Ovary (tissue), 9 donors: ENCODE measurements around the gene PCBP3. TPM values are rescaled to one million over a fixed set of nuclear protein-coding genes. Genes with fewer than 3 reads are reported as not detected.

Source experiments
- DNase-seq, 5 donors: peaks; one replicate each; pipeline ENCODE4 v3.0.0-alpha.2; 2019 to 2020
- H3K27ac ChIP-seq, 2 donors: fragments of 200-600 bp; one replicate each; pipeline versions ENCODE4 v1.5.1 to v1.8.0; 2019 to 2022
- H3K27me3 ChIP-seq: fragments of 200-600 bp; one replicate; pipeline ENCODE4 v1.8.0; 2022
- H3K36me3 ChIP-seq: fragments of 200-600 bp; sonication (generic); one replicate; pipeline ENCODE4 v1.5.1; 2019
- H3K4me1 ChIP-seq: one replicate; pipeline ENCODE4 v1.8.1; 2013; ENCODE audit warnings: mild to moderate bottlenecking, moderate library complexity; ENCODE audit not compliant: insufficient read depth
- H3K4me3 ChIP-seq: fragments of 200-600 bp; sonication (generic); one replicate; pipeline ENCODE4 v1.5.1; 2017
- H3K9me3 ChIP-seq, 2 donors: fragments of 200-600 bp in 1 of 2; sonication (generic) in 1 of 2; one replicate each; pipeline versions ENCODE4 v1.5.1 to v1.8.1; 2013 to 2019; ENCODE audit warnings: mild to moderate bottlenecking in 1 of 2, moderate library complexity in 1 of 2
- EP300 ChIP-seq: sonication (generic); formaldehyde crosslinking; IDR thresholded peaks from one replicate; pipeline ENCODE4 v1.6.1; 2017; ENCODE audit warnings: antibody characterized with exemption
- POLR2A ChIP-seq: fragments of 450-650 bp; IDR thresholded peaks from one replicate; pipeline ENCODE4 v1.6.1; 2017; ENCODE audit warnings: antibody characterized with exemption, mild to moderate bottlenecking, moderate library complexity
- WGBS, 3 donors: extraction: QIAGEN DNeasy Blood & Tissue Kit in 1 of 3; methylation state at CpG; one replicate each; pipeline versions ENCODE4 v1.1.5 to v1.1.7; 2013 to 2017; 5-methylcytosine and 5-hydroxymethylcytosine counted together
- intact Hi-C, 4 donors: fragments of 100-400 bp; cut with DNase I; formaldehyde crosslinking; loops; one replicate each; pipeline versions ENCODE4 v1.11.0 to v1.15.1; 2022 to 2023
- polyA plus RNA-seq, 2 donors: library from polyadenylated mRNA; stranded (reverse); fragments of 200-250 nt in 1 of 2; fragments of 350-450 nt in 1 of 2; fragmentation: Illumina TruSeq in 1 of 2; extraction: RNeasy Lipid Tissue Mini Kit (QIAGEN cat#74804) in 1 of 2; gene quantifications; one replicate each; pipeline ENCODE4 v1.2.3, GENCODE V29; 2013 to 2014
- total RNA-seq, 7 donors: library from RNA; depleted of rRNA in 2 of 7; stranded (reverse); fragments of >200 nt in 2 of 7; fragmentation: NEBNext Ultra II Directional in 3 of 7; extraction: Animal tissue kit (Norgen Biotek cat#: 25700) in 3 of 7; gene quantifications; one replicate each; pipeline versions ENCODE4 v1.1.0 to v1.2.4, GENCODE V29; 2016 to 2023
- TF ChIP-seq, protein P1 (sequence below), 3 donors: fragments of 450-650 bp in 2 of 3; fragments of 200-600 bp in 1 of 3; IDR thresholded peaks; one replicate each; pipeline versions ENCODE4 v1.5.1 to v1.8.0; 2016 to 2022; ENCODE audit warnings: antibody characterized with exemption in 3 of 3, mild to moderate bottlenecking in 1 of 3
- donor health status: DM: no; HTN: no; CAD: no; lungs with moderate emphysema.
- donor health status: DM: no; HTN: no; CAD: no.
- donor health status: Bipolar disorder and iron deficiency.
- donor health status: DM: yes; HTN: yes; CAD: no.
- donor health status: DM: no; HTN: no; CAD: no.
- donor health status: DM: yes; HTN: yes; CAD: no.

The PCBP3 gene
- total and polyA plus RNA-seq, 9 donors: 2.4 to 10.1 (median 5.4) TPM

DNA sequence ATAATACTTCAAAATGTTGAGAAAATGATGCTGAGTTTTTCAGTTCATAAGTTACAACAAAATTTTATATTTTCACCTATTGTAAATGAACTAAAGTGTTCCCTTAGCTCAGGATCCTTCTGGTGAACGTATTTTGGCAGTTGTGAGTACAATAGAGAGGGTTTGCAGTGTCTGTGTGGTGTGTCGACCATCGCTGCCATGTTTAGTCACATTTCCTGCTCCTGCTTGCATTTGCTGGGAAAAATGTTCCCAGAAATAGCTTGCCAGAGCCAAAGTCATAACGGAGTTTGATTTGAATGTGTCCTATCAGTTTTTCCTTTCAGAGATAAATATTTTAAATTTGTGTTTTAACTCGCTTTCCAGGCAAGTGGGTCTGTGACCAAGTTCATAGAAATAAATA is 220.9 kb downstream of the PCBP3 start:
- Histone ChIP-seq H3K4me3 (no peak overlapping the region), H3K4me1 (no peaks in the 10 kb centered on the region), H3K27ac (no peak overlapping the region), H3K27me3 (no peaks in the 10 kb centered on the region), H3K9me3 (no peaks in the 10 kb centered on the region), H3K36me3 (no peaks in the 10 kb centered on the region)
- 12 to 22% (median 12%) methylated on average over 5 of the region's 5 CpGs for WGBS, 3 donors
- intact Hi-C loops: no loop called here
- DNase-seq: no peak
- no peak for TF ChIP-seq EP300
- no peak for TF ChIP-seq POLR2A
- TF ChIP-seq, protein P1, sequence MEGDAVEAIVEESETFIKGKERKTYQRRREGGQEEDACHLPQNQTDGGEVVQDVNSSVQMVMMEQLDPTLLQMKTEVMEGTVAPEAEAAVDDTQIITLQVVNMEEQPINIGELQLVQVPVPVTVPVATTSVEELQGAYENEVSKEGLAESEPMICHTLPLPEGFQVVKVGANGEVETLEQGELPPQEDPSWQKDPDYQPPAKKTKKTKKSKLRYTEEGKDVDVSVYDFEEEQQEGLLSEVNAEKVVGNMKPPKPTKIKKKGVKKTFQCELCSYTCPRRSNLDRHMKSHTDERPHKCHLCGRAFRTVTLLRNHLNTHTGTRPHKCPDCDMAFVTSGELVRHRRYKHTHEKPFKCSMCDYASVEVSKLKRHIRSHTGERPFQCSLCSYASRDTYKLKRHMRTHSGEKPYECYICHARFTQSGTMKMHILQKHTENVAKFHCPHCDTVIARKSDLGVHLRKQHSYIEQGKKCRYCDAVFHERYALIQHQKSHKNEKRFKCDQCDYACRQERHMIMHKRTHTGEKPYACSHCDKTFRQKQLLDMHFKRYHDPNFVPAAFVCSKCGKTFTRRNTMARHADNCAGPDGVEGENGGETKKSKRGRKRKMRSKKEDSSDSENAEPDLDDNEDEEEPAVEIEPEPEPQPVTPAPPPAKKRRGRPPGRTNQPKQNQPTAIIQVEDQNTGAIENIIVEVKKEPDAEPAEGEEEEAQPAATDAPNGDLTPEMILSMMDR (IDR thresholded peaks at IDR 0.05): no peak

DNA sequence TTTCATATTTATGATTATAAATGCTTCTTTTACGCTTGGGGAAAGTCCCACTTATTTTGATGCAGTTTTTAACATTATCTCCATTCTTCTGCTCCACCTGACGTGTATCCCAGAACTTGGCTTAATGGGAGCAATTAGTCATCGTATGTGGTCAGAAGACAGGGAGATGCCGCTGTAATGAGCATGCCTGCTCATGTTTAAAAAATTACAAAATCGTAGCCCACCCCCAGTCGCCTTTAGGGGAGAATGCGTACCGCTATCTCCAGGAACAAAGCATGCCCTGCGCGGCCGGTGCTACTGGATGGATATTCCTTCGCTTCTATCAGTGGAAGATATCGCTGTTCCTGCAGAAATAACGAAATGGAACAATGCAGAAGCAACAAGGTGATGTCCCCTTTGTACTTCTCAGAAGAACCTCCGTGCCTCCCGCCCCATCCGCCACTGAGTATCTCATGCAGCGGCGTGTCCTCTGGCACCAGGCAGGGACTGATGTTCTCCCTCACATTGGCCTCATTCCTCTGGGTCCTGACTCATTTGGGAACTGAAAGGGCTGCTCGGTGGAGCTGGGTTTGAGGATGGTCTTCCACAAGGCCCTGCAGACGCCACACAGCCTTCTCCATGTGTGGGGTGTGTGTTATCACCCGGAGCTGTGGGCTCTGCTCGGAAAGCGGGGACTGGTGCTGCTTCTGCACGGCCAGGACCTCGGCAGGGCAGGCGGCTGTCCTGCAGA is 221.7 kb downstream of the PCBP3 start:
- no peaks in the 10 kb centered on the region for H3K4me1 ChIP-seq
- TF ChIP-seq, protein P1 (IDR thresholded peaks at IDR 0.05): no peak
- TF ChIP-seq POLR2A: no peak
- TF ChIP-seq EP300: no peak
- DNase-seq: no peak
- WGBS, 3 donors: 66 to 83% (median 76%) methylated on average over 27 of the region's 27 CpGs
- no peaks in the 10 kb centered on the region for H3K9me3 ChIP-seq
- H3K27ac ChIP-seq: no peak overlapping the region
- H3K27me3 ChIP-seq: no peaks in the 10 kb centered on the region
- H3K4me3 ChIP-seq: no peak overlapping the region
- intact Hi-C loops: no loop called here
- no peaks in the 10 kb centered on the region for H3K36me3 ChIP-seq

DNA sequence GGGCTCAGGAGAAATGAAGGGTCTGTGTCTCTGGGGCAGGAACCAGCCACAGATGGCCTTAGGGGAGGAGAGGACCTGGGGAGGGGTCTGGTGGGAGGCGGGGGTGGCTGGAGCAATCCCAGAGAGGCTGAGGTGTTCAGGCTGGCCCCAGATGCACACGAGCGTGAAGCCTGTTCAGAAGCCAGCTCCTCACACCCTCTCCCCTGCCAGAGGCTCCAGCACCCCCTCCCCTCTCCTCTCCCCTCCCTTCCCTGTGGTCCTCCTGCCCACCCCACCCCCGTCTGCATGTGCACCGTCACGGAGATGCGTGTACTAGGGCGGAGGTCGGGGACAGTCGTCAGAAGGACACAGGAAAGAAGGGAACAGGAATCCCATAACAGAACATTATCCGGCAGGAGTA is 223.0 kb downstream of the PCBP3 start:
- no peaks in the 10 kb centered on the region for H3K4me1 ChIP-seq
- H3K36me3 ChIP-seq: no peaks in the 10 kb centered on the region
- TF ChIP-seq POLR2A (no peak), EP300 (no peak)
- TF ChIP-seq, protein P1 (IDR thresholded peaks at IDR 0.05): no peak
- H3K9me3 ChIP-seq: no peaks in the 10 kb centered on the region
- H3K4me3 ChIP-seq: no peak overlapping the region
- no peak overlapping the region for H3K27ac ChIP-seq
- no peaks in the 10 kb centered on the region for H3K27me3 ChIP-seq
- intact Hi-C loops: no loop called here
- WGBS, 3 donors: 49 to 59% (median 57%) methylated on average over 11 of the region's 11 CpGs
- no peak for DNase-seq

DNA sequence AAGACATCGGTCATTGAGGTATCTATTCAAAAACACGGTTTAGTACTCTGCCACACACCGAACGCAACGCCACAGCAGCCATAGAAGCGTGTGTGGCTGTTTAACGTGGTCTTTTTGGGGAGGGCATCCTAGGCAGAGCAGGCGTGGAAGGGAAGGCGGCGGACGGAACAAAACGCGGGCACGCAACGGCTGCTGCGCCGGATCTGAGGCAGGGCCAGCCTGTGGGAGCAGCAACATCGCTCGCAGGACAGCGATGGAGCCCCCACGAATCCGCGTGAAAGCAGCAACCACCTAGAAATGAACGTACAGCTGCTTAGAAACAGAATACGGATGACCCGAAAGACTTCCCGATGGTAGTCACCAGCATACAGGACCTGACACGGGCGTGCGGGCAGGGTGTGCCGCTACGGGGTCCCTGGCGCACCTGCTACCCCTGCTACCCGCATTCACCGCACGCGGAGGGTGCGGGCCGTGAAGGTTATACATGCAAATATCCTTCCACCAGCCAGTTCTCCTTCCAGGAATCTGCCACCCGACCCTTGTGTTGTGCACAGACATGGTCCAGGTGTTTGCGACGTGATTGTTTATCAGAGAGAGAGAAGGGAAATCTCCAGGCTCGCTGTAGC is 223.6 kb downstream of the PCBP3 start:
- TF ChIP-seq POLR2A (no peak), EP300 (no peak)
- TF ChIP-seq, protein P1 (IDR thresholded peaks at IDR 0.05): no peak
- peak in 1 of 5 donors; percentile 25 for DNase-seq
- intact Hi-C loops: no loop called here
- no peaks in the 10 kb centered on the region for H3K4me1 ChIP-seq
- H3K4me3 ChIP-seq: no peak overlapping the region
- no peaks in the 10 kb centered on the region for H3K27me3 ChIP-seq
- H3K9me3 ChIP-seq: no peaks in the 10 kb centered on the region
- H3K36me3 ChIP-seq: no peaks in the 10 kb centered on the region
- no peak overlapping the region for H3K27ac ChIP-seq
- 88 to 90% (median 89%) methylated on average over 43 of the region's 43 CpGs for WGBS, 3 donors
